Measurements from ENCODE around the gene GSK3B.

GRCh38 chr3:119817071-119817470, 277.2 kb downstream of the GSK3B start:
- no peak for TF ChIP-seq CTCF (IDR thresholded peaks at IDR 0.05)
- TF ChIP-seq POLR2AphosphoS5 (IDR thresholded peaks at IDR 0.05) = no peak

All from stomach (tissue), 4 donors.